Naive thymus-derived CD4-positive, alpha-beta T cell (primary cell): ENCODE measurements around the gene SORBS1. TPM values are rescaled to one million over a fixed set of nuclear protein-coding genes. Genes with fewer than 3 reads are reported as not detected.

ENCODE experiments used
- ATAC-seq: fragments of 150-1000 bp; cut with Tn5 transposase; 2 replicates; pipeline ENCODE4 v1.10.0; 2021; ENCODE audit warnings: mild to moderate bottlenecking, moderate library complexity
- CTCF ChIA-PET: fragments of 350-600 bp; sonication (Branson Sonifier 250); formaldehyde crosslinking; loops from one replicate; lab custom pipeline; 2021; ENCODE audit warnings: antibody characterized with exemption; lab: Charles Lee
- POLR2A ChIA-PET: fragments of 350-600 bp; sonication (Branson Sonifier 250); formaldehyde crosslinking; loops from one replicate; lab custom pipeline; 2021; ENCODE audit warnings: antibody characterized with exemption, inconsistent platforms; lab: Charles Lee
- DNase-seq, 9 donors: peaks; one replicate each; pipeline versions ENCODE4 v3.0.0 to v3.0.0-alpha.2; 2020 to 2022; ENCODE audit warnings: mixed read lengths in 1 of 9
- H3K27ac ChIP-seq: one replicate; pipeline ENCODE4 v1.7.0; 2013; ENCODE audit warnings: mild to moderate bottlenecking, low read depth, low read length, moderate library complexity
- H3K27me3 ChIP-seq, 2 donors: one replicate each; pipeline ENCODE4 v1.7.0; 2013; ENCODE audit warnings: low read length in 2 of 2, mild to moderate bottlenecking in 2 of 2, moderate library complexity in 2 of 2; ENCODE audit not compliant: control insufficient read depth in 2 of 2, insufficient read depth in 2 of 2
- H3K36me3 ChIP-seq, 3 experiments: 1 replicate in 2 of 3; 2 replicates in 1 of 3; pipeline ENCODE4 v1.7.0; 2013; ENCODE audit warnings: low read length in 3 of 3, mild to moderate bottlenecking in 3 of 3, moderate library complexity in 1 of 3; ENCODE audit not compliant: insufficient read depth in 3 of 3, control insufficient read depth in 2 of 3
- H3K4me1 ChIP-seq, 2 donors: one replicate each; pipeline ENCODE4 v1.7.0; 2013; ENCODE audit warnings: low read length in 2 of 2, mild to moderate bottlenecking in 2 of 2, moderate library complexity in 1 of 2; ENCODE audit not compliant: control insufficient read depth in 2 of 2, insufficient read depth in 2 of 2
- H3K4me3 ChIP-seq: 2 replicates; pipeline ENCODE4 v1.7.0; 2013; ENCODE audit warnings: mild to moderate bottlenecking, low read length
- H3K9me3 ChIP-seq, 3 experiments: 1 replicate in 2 of 3; 2 replicates in 1 of 3; pipeline ENCODE4 v1.7.0; 2013; ENCODE audit warnings: low read length in 3 of 3; ENCODE audit not compliant: control insufficient read depth in 2 of 3
- H3K27ac Mint-ChIP-seq, 9 donors: one replicate each; pipeline ENCODE4 v1.8.0; 2020 to 2022; ENCODE audit warnings: mixed read lengths in 9 of 9, mild to moderate bottlenecking in 8 of 9, moderate library complexity in 5 of 9, inconsistent platforms in 2 of 9
- H3K27me3 Mint-ChIP-seq, 5 donors: one replicate each; pipeline ENCODE4 v1.8.0; 2021 to 2022; ENCODE audit warnings: mixed read lengths in 5 of 5, mild to moderate bottlenecking in 1 of 5
- H3K36me3 Mint-ChIP-seq, 5 donors: one replicate each; pipeline ENCODE4 v1.8.0; 2020 to 2022; ENCODE audit warnings: mixed read lengths in 5 of 5, mild to moderate bottlenecking in 3 of 5, inconsistent platforms in 1 of 5
- H3K4me1 Mint-ChIP-seq, 7 donors: one replicate each; pipeline ENCODE4 v1.8.0; 2020 to 2022; ENCODE audit warnings: mixed read lengths in 7 of 7, mild to moderate bottlenecking in 3 of 7, inconsistent platforms in 1 of 7
- H3K4me3 Mint-ChIP-seq, 10 donors: one replicate each; pipeline ENCODE4 v1.8.0; 2020 to 2022; ENCODE audit warnings: mild to moderate bottlenecking in 10 of 10, mixed read lengths in 10 of 10, moderate library complexity in 6 of 10, inconsistent platforms in 2 of 10
- H3K9me3 Mint-ChIP-seq, 11 donors: one replicate each; pipeline ENCODE4 v1.8.0; 2020 to 2022; ENCODE audit warnings: mixed read lengths in 11 of 11, mild to moderate bottlenecking in 4 of 11, inconsistent platforms in 1 of 11, moderate library complexity in 1 of 11
- intact Hi-C, 2 donors: fragments of 100-400 bp; cut with micrococcal nuclease; formaldehyde crosslinking; loops; one replicate each; pipeline ENCODE4 v1.15.1; 2023
- polyA plus RNA-seq, 2 donors: library from polyadenylated mRNA; unstranded; fragments of 300-500 nt; fragmentation: Illumina TruSeq; gene quantifications; one replicate each; pipeline ENCODE4 v1.2.3, GENCODE V29; 2021
- total RNA-seq, 6 experiments: library from RNA in 5 of 6; stranded (reverse) in 5 of 6; gene quantifications; 1 replicate in 5 of 6; 2 replicates in 1 of 6; pipeline ENCODE4 v1.2.3 and lab custom pipeline; 2021 to 2026

The SORBS1 gene
- total and polyA plus RNA-seq, 7 experiments from 2014 or later: 0.58 to 1.9 (median 0.95) TPM

- H3K4me1 Mint-ChIP-seq: no peaks in the 10 kb centered on the region
Measured at GRCh38 chr10:95360122-95360714, 201.0 kb downstream of the SORBS1 start.

DNA sequence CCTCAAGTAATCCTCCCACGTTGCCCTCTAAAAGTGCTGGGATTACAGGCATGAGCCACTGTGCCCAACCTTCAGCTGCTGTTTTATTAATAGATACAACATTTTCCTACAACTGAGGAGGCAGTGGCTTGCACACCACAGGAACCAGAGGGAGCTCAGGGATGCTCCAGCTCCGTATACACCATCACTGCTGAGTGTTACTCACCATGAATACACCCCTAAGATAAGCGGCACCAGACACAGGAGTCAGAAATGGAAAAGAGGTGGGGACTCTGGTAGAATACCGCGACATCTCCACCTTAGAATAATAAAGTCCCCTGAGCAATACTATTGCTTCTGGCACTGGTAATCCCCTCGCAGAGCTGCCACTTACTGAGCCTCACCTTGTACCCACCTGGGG, 201.7 kb downstream of the SORBS1 start:
- POLR2A ChIA-PET: no interaction called here
- ATAC-seq (no peak), DNase-seq (no peak)
- Mint-ChIP-seq H3K4me1 (no peaks in the 10 kb centered on the region), H3K4me3 (no peak overlapping the region), H3K27me3 (peaks cover 4 to 12% (median 5%) of the 10 kb centered on the region in 5 donors), H3K36me3 (peaks cover 0 to 11% (median 0%) of the 10 kb centered on the region in 5 donors), H3K27ac (peak overlapping the region in 1 of 9 donors; percentile 59), H3K9me3 (no peaks in the 10 kb centered on the region)
- H3K4me1 ChIP-seq: no peaks in the 10 kb centered on the region
- H3K9me3 ChIP-seq: no peaks in the 10 kb centered on the region
- no peaks in the 10 kb centered on the region for H3K27me3 ChIP-seq
- H3K27ac ChIP-seq: no peak overlapping the region
- H3K36me3 ChIP-seq: no peaks in the 10 kb centered on the region
- intact Hi-C loops: no loop called here
- H3K4me3 ChIP-seq: no peak overlapping the region
- CTCF ChIA-PET: no interaction called here

More at GRCh38 chr10:95360122-95360714, 201.0 kb downstream of the SORBS1 start:
- Mint-ChIP-seq H3K4me3 (no peak overlapping the region), H3K9me3 (no peaks in the 10 kb centered on the region), H3K27me3 (peaks cover 4 to 12% (median 5%) of the 10 kb centered on the region in 5 donors), H3K27ac (peak overlapping the region in 1 of 9 donors; percentile 76), H3K36me3 (peaks cover 0 to 10% (median 0%) of the 10 kb centered on the region in 5 donors)
- H3K27ac ChIP-seq: no peak overlapping the region
- H3K4me1 ChIP-seq: no peaks in the 10 kb centered on the region
- H3K4me3 ChIP-seq: no peak overlapping the region
- DNase-seq (no peak), ATAC-seq (no peak)
- H3K27me3 ChIP-seq: no peaks in the 10 kb centered on the region
- H3K36me3 ChIP-seq: no peaks in the 10 kb centered on the region
- no peaks in the 10 kb centered on the region for H3K9me3 ChIP-seq
- intact Hi-C loops: loop anchor here in 1 of 2 donors (10.0 kb wide), 1 partner anchor 395 kb away; no protein-coding TSS in a partner anchor
- CTCF ChIA-PET: interaction anchor here (0.9 kb wide), 1 partner anchor 22 kb away, joined by 3 read pairs; no protein-coding TSS in a partner anchor
- POLR2A ChIA-PET: interaction anchor here (0.9 kb wide), 1 partner anchor 8 kb away, joined by 3 read pairs; no protein-coding TSS in a partner anchor

GRCh38 chr10:95356190-95356955, 204.8 kb downstream of the SORBS1 start:
- H3K9me3 Mint-ChIP-seq: no peaks in the 10 kb centered on the region
- no peaks in the 10 kb centered on the region for H3K4me1 Mint-ChIP-seq
- Histone ChIP-seq H3K27me3 (no peaks in the 10 kb centered on the region), H3K4me3 (no peak overlapping the region), H3K27ac (no peak overlapping the region), H3K36me3 (no peaks in the 10 kb centered on the region), H3K4me1 (no peaks in the 10 kb centered on the region), H3K9me3 (no peaks in the 10 kb centered on the region)
- ATAC-seq (no peak), DNase-seq (no peak)
- peaks cover 0 to 11% (median 0%) of the 10 kb centered on the region in 5 donors for H3K36me3 Mint-ChIP-seq
- intact Hi-C loops: no loop called here
- peaks cover 0 to 5% (median 0%) of the 10 kb centered on the region in 5 donors for H3K27me3 Mint-ChIP-seq
- ChIA-PET POLR2A (interaction anchor here (0.6 kb wide), 1 partner anchor 1989 kb away, joined by 3 read pairs; no protein-coding TSS in a partner anchor), CTCF (no interaction called here)
- no peak overlapping the region for H3K27ac Mint-ChIP-seq
- H3K4me3 Mint-ChIP-seq: no peak overlapping the region

DNA sequence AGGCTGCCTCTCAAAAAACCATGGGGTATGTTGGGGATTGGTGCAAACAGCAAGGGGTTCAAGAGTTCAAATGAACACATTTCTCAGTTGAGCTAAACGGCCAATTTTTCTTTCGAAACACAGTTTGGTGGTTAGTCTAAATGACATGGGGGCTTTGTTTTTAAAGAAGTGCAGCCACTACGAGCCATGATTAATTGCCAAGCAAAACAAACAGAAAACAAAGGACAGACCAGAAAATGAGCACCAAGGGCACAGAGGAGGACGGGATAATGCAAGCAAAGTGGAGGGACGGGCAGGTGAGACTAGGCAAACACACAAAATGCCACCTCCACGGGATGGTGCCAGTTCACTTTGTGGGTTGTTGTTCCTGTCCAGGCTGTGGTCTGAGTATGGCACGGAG, 205.9 kb downstream of the SORBS1 start:
- DNase-seq (no peak), ATAC-seq (no peak)
- Histone ChIP-seq H3K4me3 (no peak overlapping the region), H3K27ac (no peak overlapping the region), H3K27me3 (no peaks in the 10 kb centered on the region), H3K36me3 (no peaks in the 10 kb centered on the region), H3K4me1 (no peaks in the 10 kb centered on the region), H3K9me3 (no peaks in the 10 kb centered on the region)
- POLR2A ChIA-PET: no interaction called here
- Mint-ChIP-seq H3K36me3 (peaks cover 0 to 11% (median 0%) of the 10 kb centered on the region in 5 donors), H3K4me3 (no peak overlapping the region), H3K27ac (no peak overlapping the region), H3K4me1 (no peaks in the 10 kb centered on the region), H3K9me3 (no peaks in the 10 kb centered on the region), H3K27me3 (peaks cover 0 to 5% (median 0%) of the 10 kb centered on the region in 5 donors)
- intact Hi-C loops: no loop called here
- CTCF ChIA-PET: interaction anchor here (1.8 kb wide), 1 partner anchor 8 kb away, joined by 5 read pairs; no protein-coding TSS in a partner anchor

GRCh38 chr10:95354110-95354509, 207.1 kb downstream of the SORBS1 start:
- peaks cover 0 to 11% (median 0%) of the 10 kb centered on the region in 5 donors for H3K36me3 Mint-ChIP-seq
- no peaks in the 10 kb centered on the region for H3K9me3 Mint-ChIP-seq
- DNase-seq (no peak), ATAC-seq (no peak)
- peaks cover 0 to 3% (median 0%) of the 10 kb centered on the region in 5 donors for H3K27me3 Mint-ChIP-seq
- POLR2A ChIA-PET: no interaction called here
- H3K27ac Mint-ChIP-seq: no peak overlapping the region
- no peaks in the 10 kb centered on the region for H3K27me3 ChIP-seq
- no peak overlapping the region for H3K27ac ChIP-seq
- H3K4me3 Mint-ChIP-seq: no peak overlapping the region
- intact Hi-C loops: no loop called here
- no peaks in the 10 kb centered on the region for H3K36me3 ChIP-seq
- H3K9me3 ChIP-seq: no peaks in the 10 kb centered on the region
- H3K4me1 Mint-ChIP-seq: no peaks in the 10 kb centered on the region
- no peak overlapping the region for H3K4me3 ChIP-seq
- H3K4me1 ChIP-seq: no peaks in the 10 kb centered on the region
- CTCF ChIA-PET: interaction anchor here (1.8 kb wide), 1 partner anchor 9 kb away, joined by 5 read pairs; no protein-coding TSS in a partner anchor

DNA sequence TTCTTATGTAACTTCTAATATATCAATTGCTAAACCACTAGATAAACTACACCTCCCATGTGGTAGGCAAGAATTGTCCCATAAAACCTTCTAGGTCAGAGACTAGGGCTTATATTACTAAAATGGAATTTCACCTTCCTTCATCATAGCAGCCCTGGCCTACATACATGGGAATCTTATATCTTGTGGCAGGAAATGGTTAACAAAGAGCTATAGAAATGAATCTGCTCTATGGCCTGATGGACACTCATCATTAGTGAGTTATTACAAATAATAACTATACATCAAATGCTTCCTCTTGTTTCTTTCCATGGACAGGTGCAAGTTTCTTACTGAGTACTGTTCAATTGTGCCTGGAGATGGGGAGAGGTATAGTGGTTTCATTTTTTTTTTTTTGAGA, 208.0 kb downstream of the SORBS1 start:
- H3K4me1 ChIP-seq: no peaks in the 10 kb centered on the region
- no peak overlapping the region for H3K27ac ChIP-seq
- intact Hi-C loops: no loop called here
- H3K4me1 Mint-ChIP-seq: no peaks in the 10 kb centered on the region
- ATAC-seq: no peak
- peaks cover 0 to 11% (median 0%) of the 10 kb centered on the region in 5 donors for H3K36me3 Mint-ChIP-seq
- H3K36me3 ChIP-seq: no peaks in the 10 kb centered on the region
- no peaks in the 10 kb centered on the region for H3K9me3 Mint-ChIP-seq
- POLR2A ChIA-PET: no interaction called here
- H3K9me3 ChIP-seq: no peaks in the 10 kb centered on the region
- no peaks in the 10 kb centered on the region for H3K27me3 ChIP-seq
- no peak overlapping the region for H3K4me3 ChIP-seq
- H3K27ac Mint-ChIP-seq: no peak overlapping the region
- CTCF ChIA-PET: no interaction called here
- peaks cover 0 to 6% (median 0%) of the 10 kb centered on the region in 5 donors for H3K27me3 Mint-ChIP-seq
- no peak for DNase-seq
- no peak overlapping the region for H3K4me3 Mint-ChIP-seq
